Lower lobe of right lung (tissue), 2 donors: ENCODE measurements around the gene IL1RAPL1. TPM values are rescaled to one million over a fixed set of nuclear protein-coding genes. Genes with fewer than 3 reads are reported as not detected.

Experiments
- ATAC-seq, 2 donors: fragments of 200-7000 bp; cut with Tn5 transposase; one replicate each; pipeline ENCODE4 v1.9.1; 2020 to 2022; ENCODE audit warnings: mild to moderate bottlenecking in 2 of 2, moderate library complexity in 2 of 2
- DNase-seq: peaks from one replicate; pipeline ENCODE4 v3.0.0-alpha.2; 2020
- H3K27ac ChIP-seq: fragments of 200-600 bp; one replicate; pipeline ENCODE4 v1.8.0; 2022
- H3K27me3 ChIP-seq: fragments of 200-600 bp; one replicate; pipeline ENCODE4 v1.8.0; 2022; ENCODE audit warnings: low read depth
- H3K36me3 ChIP-seq: fragments of 200-600 bp; one replicate; pipeline ENCODE4 v1.8.0; 2022; ENCODE audit warnings: mild to moderate bottlenecking
- H3K4me1 ChIP-seq: fragments of 200-600 bp; one replicate; pipeline ENCODE4 v1.8.0; 2022
- H3K4me3 ChIP-seq: fragments of 200-600 bp; one replicate; pipeline ENCODE4 v1.8.0; 2022; ENCODE audit warnings: mild to moderate bottlenecking
- H3K9me3 ChIP-seq: fragments of 200-600 bp; one replicate; pipeline ENCODE4 v1.8.0; 2022
- intact Hi-C: fragments of 100-400 bp; cut with DNase I; formaldehyde crosslinking; loops from one replicate; pipeline ENCODE4 v1.11.0; 2022
- total RNA-seq: library from RNA; stranded (reverse); fragmentation: NEBNext Ultra II Directional; extraction: Animal tissue kit (Norgen Biotek cat#: 25700); gene quantifications from one replicate; pipeline ENCODE4 v1.2.1, GENCODE V29; 2021
- TF ChIP-seq, protein P1 (sequence below): fragments of 200-600 bp; IDR thresholded peaks from one replicate; pipeline ENCODE4 v1.8.0; 2022; ENCODE audit warnings: antibody characterized with exemption, mild to moderate bottlenecking
- donor health status: DM: no; HTN: yes; CAD: no; lungs with severe emphysema.

Gene IL1RAPL1
- total RNA-seq, 1 donor from 2014 or later: not detected

- Histone ChIP-seq H3K27ac (no peak overlapping the region), H3K4me3 (no peak overlapping the region), H3K9me3 (no peaks in the 10 kb centered on the region), H3K36me3 (no peaks in the 10 kb centered on the region), H3K27me3 (no peaks in the 10 kb centered on the region), H3K4me1 (no peaks in the 10 kb centered on the region)
- DNase-seq: no peak
- TF ChIP-seq, protein P1, sequence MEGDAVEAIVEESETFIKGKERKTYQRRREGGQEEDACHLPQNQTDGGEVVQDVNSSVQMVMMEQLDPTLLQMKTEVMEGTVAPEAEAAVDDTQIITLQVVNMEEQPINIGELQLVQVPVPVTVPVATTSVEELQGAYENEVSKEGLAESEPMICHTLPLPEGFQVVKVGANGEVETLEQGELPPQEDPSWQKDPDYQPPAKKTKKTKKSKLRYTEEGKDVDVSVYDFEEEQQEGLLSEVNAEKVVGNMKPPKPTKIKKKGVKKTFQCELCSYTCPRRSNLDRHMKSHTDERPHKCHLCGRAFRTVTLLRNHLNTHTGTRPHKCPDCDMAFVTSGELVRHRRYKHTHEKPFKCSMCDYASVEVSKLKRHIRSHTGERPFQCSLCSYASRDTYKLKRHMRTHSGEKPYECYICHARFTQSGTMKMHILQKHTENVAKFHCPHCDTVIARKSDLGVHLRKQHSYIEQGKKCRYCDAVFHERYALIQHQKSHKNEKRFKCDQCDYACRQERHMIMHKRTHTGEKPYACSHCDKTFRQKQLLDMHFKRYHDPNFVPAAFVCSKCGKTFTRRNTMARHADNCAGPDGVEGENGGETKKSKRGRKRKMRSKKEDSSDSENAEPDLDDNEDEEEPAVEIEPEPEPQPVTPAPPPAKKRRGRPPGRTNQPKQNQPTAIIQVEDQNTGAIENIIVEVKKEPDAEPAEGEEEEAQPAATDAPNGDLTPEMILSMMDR: no peak
- intact Hi-C loops: no loop called here
- no peak for ATAC-seq
These were observed 256.6 kb downstream of the IL1RAPL1 start for GRCh38 chrX:28843817-28844216.

- no peak overlapping the region for H3K27ac ChIP-seq
- ATAC-seq (no peak), DNase-seq (no peak)
- no peaks in the 10 kb centered on the region for H3K4me1 ChIP-seq
- H3K27me3 ChIP-seq: no peaks in the 10 kb centered on the region
- TF ChIP-seq, protein P1: no peak
- H3K36me3 ChIP-seq: no peaks in the 10 kb centered on the region
- intact Hi-C loops: no loop called here
- H3K9me3 ChIP-seq: no peaks in the 10 kb centered on the region
- no peak overlapping the region for H3K4me3 ChIP-seq
These were observed 260.2 kb downstream of the IL1RAPL1 start for GRCh38 chrX:28847423-28847822.

- intact Hi-C loops: no loop called here
- DNase-seq (no peak), ATAC-seq (no peak)
- Histone ChIP-seq H3K4me3 (no peak overlapping the region), H3K9me3 (no peaks in the 10 kb centered on the region), H3K27me3 (no peaks in the 10 kb centered on the region), H3K27ac (no peak overlapping the region), H3K4me1 (no peaks in the 10 kb centered on the region), H3K36me3 (no peaks in the 10 kb centered on the region)
- TF ChIP-seq, protein P1: no peak
These were observed 261.5 kb downstream of the IL1RAPL1 start for GRCh38 chrX:28848707-28849106.

DNA sequence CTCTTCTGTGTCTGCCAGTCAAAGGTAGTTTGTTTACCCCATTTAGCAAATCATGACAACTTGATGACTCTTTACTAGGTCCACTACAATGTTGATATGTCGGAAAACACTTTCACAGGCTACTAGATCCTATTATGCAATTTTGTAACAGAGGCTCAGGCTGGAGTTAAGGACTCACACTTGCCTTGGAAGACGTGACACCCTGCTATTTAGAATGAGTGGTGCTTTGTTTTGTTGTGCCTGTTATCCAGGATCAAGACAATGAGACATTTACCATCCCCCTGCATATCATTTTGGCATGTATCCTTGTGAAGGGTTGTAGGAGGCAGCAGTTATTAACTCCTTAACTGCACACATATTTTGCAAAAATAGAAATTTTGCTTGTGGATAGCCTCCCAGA lies 263.7 kb downstream of the IL1RAPL1 start:
- no peaks in the 10 kb centered on the region for H3K4me1 ChIP-seq
- ATAC-seq (no peak), DNase-seq (no peak)
- no peaks in the 10 kb centered on the region for H3K36me3 ChIP-seq
- H3K9me3 ChIP-seq: no peaks in the 10 kb centered on the region
- intact Hi-C loops: no loop called here
- H3K27ac ChIP-seq: no peak overlapping the region
- no peak overlapping the region for H3K4me3 ChIP-seq
- TF ChIP-seq, protein P1: no peak
- no peaks in the 10 kb centered on the region for H3K27me3 ChIP-seq

DNA sequence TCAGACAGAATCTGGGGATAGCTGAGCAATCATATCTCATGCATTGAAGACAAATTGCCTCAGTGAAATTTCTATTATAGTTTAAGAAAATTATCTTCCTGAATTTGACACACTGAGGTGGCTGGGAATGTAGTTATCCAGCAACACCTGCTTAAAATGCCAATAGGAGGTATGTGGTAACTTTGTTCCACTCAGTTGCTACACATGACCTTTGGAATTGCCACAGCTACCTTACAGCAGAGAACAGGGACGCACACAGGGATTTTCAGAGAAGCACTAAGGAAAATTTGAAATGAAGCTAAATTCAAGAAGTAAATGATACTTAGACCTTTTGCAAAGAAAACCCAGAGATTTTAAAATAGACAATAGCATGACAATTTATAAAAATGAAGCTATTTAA lies 264.6 kb downstream of the IL1RAPL1 start:
- Histone ChIP-seq H3K9me3 (no peaks in the 10 kb centered on the region), H3K27me3 (no peaks in the 10 kb centered on the region), H3K36me3 (no peaks in the 10 kb centered on the region), H3K4me3 (no peak overlapping the region), H3K27ac (no peak overlapping the region), H3K4me1 (no peaks in the 10 kb centered on the region)
- DNase-seq: no peak
- ATAC-seq: no peak
- intact Hi-C loops: no loop called here
- TF ChIP-seq, protein P1: no peak

- Histone ChIP-seq H3K4me1 (no peaks in the 10 kb centered on the region), H3K27me3 (no peaks in the 10 kb centered on the region), H3K4me3 (no peak overlapping the region), H3K36me3 (no peaks in the 10 kb centered on the region), H3K9me3 (no peaks in the 10 kb centered on the region), H3K27ac (no peak overlapping the region)
- TF ChIP-seq, protein P1: no peak
- ATAC-seq (no peak), DNase-seq (no peak)
- intact Hi-C loops: no loop called here
These were observed 267.4 kb downstream of the IL1RAPL1 start for GRCh38 chrX:28854637-28855036.
